ENCODE results near the gene SMAD2. TPM values are rescaled to one million over a fixed set of nuclear protein-coding genes. Genes with fewer than 3 reads are reported as not detected.
"Not testable (repeated sequence)": the region's sequence is repeated elsewhere in the genome, so short reads cannot be mapped to it uniquely, and the experiment has no call there.

The SMAD2 gene
- polyA plus RNA-seq (ENCODE audit: insufficient read length in 4 of 4), result 10 to 100 TPM; 86.0 to 99.9 (median 90.0) TPM

GRCh38 chr18:47930199-47930930 is at the start of gene SMAD2:
Gene SMAD2 (minus strand): TSS chr18:47930659. CDS start chr18:47896756, 33,903 bp downstream.
- peak; percentile 54 to 77 (median 74) for DNase-seq (ENCODE audit: low read depth in 4 of 4, low spot score in 3 of 4)

GRCh38 chr18:47979611-47980200 is 49.2 kb upstream of the SMAD2 start:
- no peak for DNase-seq (ENCODE audit: low read depth in 4 of 4, low spot score in 3 of 4)

GRCh38 chr18:47978603-47979002 is 48.1 kb upstream of the SMAD2 start:
- DNase-seq (ENCODE audit: low read depth in 4 of 4, low spot score in 3 of 4), result no peak

GRCh38 chr18:47978141-47978540 is 47.7 kb upstream of the SMAD2 start:
- no peak for DNase-seq (ENCODE audit: low read depth in 4 of 4, low spot score in 3 of 4)

GRCh38 chr18:47975701-47976100 is 45.2 kb upstream of the SMAD2 start:
- DNase-seq (ENCODE audit: low read depth in 4 of 4, low spot score in 3 of 4), result no peak

- DNase-seq (ENCODE audit: low read depth in 4 of 4, low spot score in 3 of 4), result no peak
These were observed 44.6 kb upstream of the SMAD2 start for GRCh38 chr18:47975105-47975504.

- DNase-seq (ENCODE audit: low read depth in 4 of 4, low spot score in 3 of 4), result no peak
These were observed 40.4 kb upstream of the SMAD2 start for GRCh38 chr18:47970664-47971531.

GRCh38 chr18:47969816-47970215 is 39.4 kb upstream of the SMAD2 start:
- DNase-seq (ENCODE audit: low read depth in 4 of 4, low spot score in 3 of 4), result no peak

GRCh38 chr18:47968721-47969120 is 38.3 kb upstream of the SMAD2 start:
- no peak for DNase-seq (ENCODE audit: low read depth in 4 of 4, low spot score in 3 of 4)

- no peak for DNase-seq (ENCODE audit: low read depth in 4 of 4, low spot score in 3 of 4)
These were observed 37.7 kb upstream of the SMAD2 start for GRCh38 chr18:47968006-47968676.

- no peak for DNase-seq (ENCODE audit: low read depth in 4 of 4, low spot score in 3 of 4)
These were observed 33.6 kb upstream of the SMAD2 start for GRCh38 chr18:47964053-47964452.

- not testable (repeated sequence) for DNase-seq (ENCODE audit: low read depth in 4 of 4, low spot score in 3 of 4)
These were observed 30.5 kb upstream of the SMAD2 start for GRCh38 chr18:47961003-47961402.

GRCh38 chr18:47953471-47953931 is 23.0 kb upstream of the SMAD2 start:
- no peak for DNase-seq (ENCODE audit: low read depth in 4 of 4, low spot score in 3 of 4)

- DNase-seq (ENCODE audit: low read depth in 4 of 4, low spot score in 3 of 4), result no peak
These were observed 20.1 kb upstream of the SMAD2 start for GRCh38 chr18:47950511-47950910.

GRCh38 chr18:47949202-47949601 is 18.7 kb upstream of the SMAD2 start:
- DNase-seq (ENCODE audit: low read depth in 4 of 4, low spot score in 3 of 4), result no peak

- no peak for DNase-seq (ENCODE audit: low read depth in 4 of 4, low spot score in 3 of 4)
These were observed 16.4 kb upstream of the SMAD2 start for GRCh38 chr18:47946889-47947288.

GRCh38 chr18:47944972-47945852 is 14.8 kb upstream of the SMAD2 start:
- DNase-seq (ENCODE audit: low read depth in 4 of 4, low spot score in 3 of 4), result no peak

GRCh38 chr18:47936952-47937351 is 6.5 kb upstream of the SMAD2 start:
- DNase-seq (ENCODE audit: low read depth in 4 of 4, low spot score in 3 of 4), result no peak

GRCh38 chr18:47935321-47936055 is 5.0 kb upstream of the SMAD2 start:
- DNase-seq (ENCODE audit: low read depth in 4 of 4, low spot score in 3 of 4), result no peak

All from left renal pelvis (tissue), 4 donors.